Thoracic aorta (tissue), 2 donors: ENCODE measurements around the gene ICE1. TPM values are rescaled to one million over a fixed set of nuclear protein-coding genes. Genes with fewer than 3 reads are reported as not detected.

Source experiments
- ATAC-seq: fragments of 150-250 bp; one replicate; pipeline ENCODE4 v1.8.0; 2017; ENCODE audit warnings: low read depth; ENCODE audit not compliant: insufficient number of reproducible peaks, low FRiP score
- DNase-seq: peaks from one replicate; pipeline ENCODE4 v3.0.0-alpha.2; 2020; ENCODE audit warnings: low spot score
- H3K27ac ChIP-seq, 2 donors: fragments of 200-600 bp; sonication (generic); 1 replicate in 1 of 2; 2 replicates in 1 of 2; pipeline ENCODE4 v1.5.1; 2016; ENCODE audit warnings: mild to moderate bottlenecking in 2 of 2, moderate library complexity in 2 of 2
- H3K27me3 ChIP-seq: fragments of 200-600 bp; sonication (generic); replicated peaks from 2 replicates; pipeline ENCODE4 v1.6.0; 2016; ENCODE audit warnings: mild to moderate bottlenecking; ENCODE audit not compliant: insufficient read depth
- H3K36me3 ChIP-seq: fragments of 200-600 bp; sonication (generic); one replicate; pipeline ENCODE4 v1.5.1; 2016
- H3K4me1 ChIP-seq, 2 donors: fragments of 200-600 bp; sonication (generic); 1 replicate in 1 of 2; 2 replicates in 1 of 2; pipeline versions ENCODE4 v1.5.1 to v1.6.0; 2016; ENCODE audit warnings: low read depth in 2 of 2, mild to moderate bottlenecking in 1 of 2; ENCODE audit not compliant: control insufficient read depth in 1 of 2
- H3K4me3 ChIP-seq: fragments of 200-600 bp; sonication (generic); 2 replicates; pipeline ENCODE4 v1.5.1; 2016; ENCODE audit warnings: mild to moderate bottlenecking
- H3K9me3 ChIP-seq: fragments of 200-600 bp; sonication (generic); 2 replicates; pipeline ENCODE4 v1.5.1; 2016
- CTCF ChIP-seq: fragments of 200-600 bp; sonication (generic); IDR thresholded peaks from one replicate; pipeline ENCODE4 v1.5.1; 2019; ENCODE audit warnings: antibody characterized with exemption
- total RNA-seq, 2 donors: library from RNA; depleted of rRNA; stranded (reverse); fragments of >200 nt; gene quantifications; one replicate each; pipeline versions ENCODE4 v1.1.0 to v1.2.3, GENCODE V29; 2016

The ICE1 gene
- total RNA-seq, 2 donors from 2014 or later = 25.5 to 48.1 TPM

- Histone ChIP-seq H3K36me3 (no peaks in the 10 kb centered on the region), H3K9me3 (no peaks in the 10 kb centered on the region), H3K27ac (no peak overlapping the region), H3K4me3 (no peak overlapping the region), H3K27me3 (no peaks in the 10 kb centered on the region), H3K4me1 (peaks cover 16 to 39% of the 10 kb centered on the region in 2 donors)
- DNase-seq (no peak), ATAC-seq (no peak)
- TF ChIP-seq CTCF = no peak
Measured at GRCh38 chr5:5436203-5436760, 13.8 kb downstream of the ICE1 start.

GRCh38 chr5:5437227-5438172 is 15.0 kb downstream of the ICE1 start:
- Histone ChIP-seq H3K9me3 (no peaks in the 10 kb centered on the region), H3K27me3 (no peaks in the 10 kb centered on the region), H3K36me3 (no peaks in the 10 kb centered on the region), H3K27ac (no peak overlapping the region), H3K4me3 (no peak overlapping the region), H3K4me1 (peaks cover 9 to 27% of the 10 kb centered on the region in 2 donors)
- no peak for DNase-seq
- no peak for ATAC-seq
- no peak for TF ChIP-seq CTCF

GRCh38 chr5:5451863-5452262 is 29.4 kb downstream of the ICE1 start:
- Histone ChIP-seq H3K27me3 (no peaks in the 10 kb centered on the region), H3K4me3 (no peak overlapping the region), H3K27ac (no peak overlapping the region), H3K36me3 (peaks cover 33% of the 10 kb centered on the region), H3K9me3 (no peaks in the 10 kb centered on the region), H3K4me1 (no peaks in the 10 kb centered on the region)
- ATAC-seq = no peak
- no peak for DNase-seq
- no peak for TF ChIP-seq CTCF

- Histone ChIP-seq H3K27me3 (no peaks in the 10 kb centered on the region), H3K27ac (no peak overlapping the region), H3K4me1 (no peaks in the 10 kb centered on the region), H3K36me3 (peaks cover 38% of the 10 kb centered on the region), H3K9me3 (no peaks in the 10 kb centered on the region), H3K4me3 (no peak overlapping the region)
- ATAC-seq (no peak), DNase-seq (no peak)
- no peak for TF ChIP-seq CTCF
Measured at GRCh38 chr5:5453131-5453530, 30.7 kb downstream of the ICE1 start.

- Histone ChIP-seq H3K27me3 (no peaks in the 10 kb centered on the region), H3K4me3 (no peak overlapping the region), H3K4me1 (no peaks in the 10 kb centered on the region), H3K27ac (no peak overlapping the region), H3K9me3 (no peaks in the 10 kb centered on the region), H3K36me3 (peaks cover 46% of the 10 kb centered on the region)
- ATAC-seq (no peak), DNase-seq (no peak)
- no peak for TF ChIP-seq CTCF
Measured at GRCh38 chr5:5454391-5454790, 31.9 kb downstream of the ICE1 start.
